NCI-H748 treated with DMSO at 0.1 percent for 48 hours (cell line): ENCODE results near the gene FAM78B.

ENCODE experiments used
- DNase-seq: peaks from one replicate; lab custom pipeline; 2025; lab: John Stamatoyannopoulos, UW

Gene FAM78B, protein sequence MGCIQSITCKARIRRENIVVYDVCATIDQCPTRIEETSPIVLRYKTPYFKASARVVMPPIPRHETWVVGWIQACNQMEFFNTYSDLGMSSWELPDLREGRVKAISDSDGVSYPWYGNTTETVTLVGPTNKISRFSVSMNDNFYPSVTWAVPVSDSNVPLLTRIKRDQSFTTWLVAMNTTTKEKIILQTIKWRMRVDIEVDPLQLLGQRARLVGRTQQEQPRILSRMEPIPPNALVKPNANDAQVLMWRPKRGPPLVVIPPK

DNA sequence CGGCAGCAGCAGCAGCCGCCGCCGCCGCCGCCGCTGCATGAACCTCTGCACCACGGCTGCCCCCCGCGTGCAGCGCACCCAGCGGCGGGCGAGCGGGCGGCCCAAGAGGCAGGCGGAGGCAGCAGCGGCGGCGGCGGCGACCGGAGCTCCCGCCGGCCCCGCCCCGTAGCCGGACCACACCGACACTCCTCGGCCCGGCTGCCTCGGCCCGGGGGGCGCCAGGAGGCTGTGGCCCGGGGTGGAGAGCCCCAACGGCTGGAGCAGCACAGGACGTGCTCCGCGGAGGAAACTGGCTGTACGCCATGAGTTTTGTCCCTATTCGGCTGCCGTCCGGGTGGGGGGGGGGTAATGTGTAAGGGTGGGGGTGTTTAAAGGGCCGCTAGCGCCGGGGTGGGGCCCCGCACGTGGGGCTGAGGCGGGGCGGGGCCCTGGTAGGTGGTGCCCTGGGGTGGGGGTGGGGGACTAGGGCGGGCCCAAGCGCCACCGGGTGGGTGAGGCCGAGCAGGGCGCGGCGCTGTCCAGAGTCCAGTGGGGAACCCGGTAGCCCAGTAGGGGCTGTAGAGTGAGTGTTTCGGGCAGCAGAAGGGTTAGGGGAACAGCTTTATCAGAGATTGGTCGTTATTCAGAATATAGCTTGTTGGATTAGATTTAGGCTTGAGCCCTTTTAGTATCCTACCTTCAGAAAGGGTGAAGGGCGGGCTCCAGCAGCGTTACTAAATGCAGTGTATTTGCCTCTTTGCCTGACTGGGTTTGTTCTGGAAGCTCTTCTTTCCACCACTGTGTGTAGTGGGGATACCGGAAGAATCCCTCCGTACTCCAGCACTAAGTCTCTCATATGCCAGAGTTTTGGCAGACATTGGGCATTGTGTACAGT lies at the start of gene FAM78B:
Gene FAM78B (minus strand): TSS at position 304 of the 874 bp plus-strand sequence. CDS start 753 bp downstream, outside the sequence.
- peak; percentile 50 for DNase-seq

DNA sequence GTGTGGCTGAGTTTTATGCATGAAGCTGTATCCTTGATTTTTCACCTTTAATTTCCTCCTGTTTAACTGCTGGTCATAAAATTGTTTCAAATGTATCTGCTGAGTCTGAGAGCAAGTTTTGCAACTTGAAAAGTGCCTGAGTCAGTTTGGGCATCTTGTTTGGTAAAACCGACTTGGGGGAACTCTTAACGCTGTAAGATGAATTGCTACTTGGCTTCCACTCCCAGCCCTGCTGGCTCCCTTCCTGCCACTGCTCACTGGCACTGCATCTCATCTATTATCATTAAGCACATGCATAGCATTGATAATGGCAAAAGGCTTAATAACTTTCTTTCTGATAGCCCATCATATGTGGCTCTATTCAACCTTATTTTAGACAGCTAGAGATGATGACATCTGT lies 35.7 kb upstream of the FAM78B start:
- DNase-seq: no peak

DNA sequence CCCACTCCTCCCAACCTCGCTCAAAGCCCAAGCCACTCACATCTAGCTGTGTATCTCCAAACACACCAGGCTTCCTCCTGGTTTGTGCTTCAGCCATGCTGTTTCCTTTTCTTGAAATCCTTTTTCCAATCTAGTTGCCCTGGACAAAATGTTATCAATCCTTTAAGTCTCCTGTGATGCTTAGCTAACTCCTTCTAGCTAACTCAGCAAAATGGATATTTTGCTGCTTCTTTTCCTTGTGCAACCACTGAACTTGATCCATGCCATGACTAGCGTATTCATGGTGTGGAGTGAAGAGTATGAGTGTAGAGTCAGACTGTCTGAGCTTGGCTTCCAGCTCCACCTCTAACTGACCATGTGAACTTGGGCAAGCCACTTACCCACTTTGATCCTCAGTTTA lies 33.9 kb upstream of the FAM78B start:
- no peak for DNase-seq

DNA sequence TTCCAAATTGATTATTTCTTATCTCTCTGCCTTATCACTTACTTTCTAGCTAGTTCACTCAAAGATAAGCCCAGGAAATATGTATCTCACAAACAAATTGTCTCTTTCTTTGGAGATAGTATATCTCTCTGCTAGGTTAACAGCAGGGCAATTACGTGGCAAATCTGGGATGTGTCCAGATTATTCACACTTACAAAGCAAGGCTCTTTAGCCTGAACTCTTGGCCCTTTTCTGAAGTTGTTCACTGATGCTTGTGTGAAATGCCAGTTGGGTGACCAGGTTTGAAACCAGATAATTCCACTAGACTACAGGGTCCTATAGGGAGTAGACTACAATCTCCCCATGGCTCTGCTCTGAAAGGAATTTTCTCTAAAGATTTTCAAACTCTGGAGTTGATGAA lies 30.8 kb upstream of the FAM78B start:
- no peak for DNase-seq

DNA sequence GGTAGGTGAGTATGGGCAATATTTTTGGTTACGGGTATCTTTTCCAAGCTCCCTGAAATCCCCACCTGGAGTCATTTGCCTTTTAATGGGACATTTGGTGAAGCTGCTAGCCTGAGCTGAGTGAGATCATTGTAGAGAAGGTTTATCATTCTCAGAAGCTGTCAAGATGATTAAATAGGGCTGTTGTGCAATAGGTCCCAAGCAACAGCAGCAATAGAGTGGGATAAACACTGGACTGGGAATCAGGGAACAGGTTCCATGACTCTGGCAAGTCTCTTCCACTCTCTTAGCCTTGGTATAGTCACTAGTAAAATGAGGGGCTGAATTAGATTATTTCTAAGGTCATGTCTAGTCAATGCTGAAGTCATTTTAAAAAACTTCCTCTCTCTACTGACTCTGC lies 30.3 kb upstream of the FAM78B start:
- no peak for DNase-seq

DNA sequence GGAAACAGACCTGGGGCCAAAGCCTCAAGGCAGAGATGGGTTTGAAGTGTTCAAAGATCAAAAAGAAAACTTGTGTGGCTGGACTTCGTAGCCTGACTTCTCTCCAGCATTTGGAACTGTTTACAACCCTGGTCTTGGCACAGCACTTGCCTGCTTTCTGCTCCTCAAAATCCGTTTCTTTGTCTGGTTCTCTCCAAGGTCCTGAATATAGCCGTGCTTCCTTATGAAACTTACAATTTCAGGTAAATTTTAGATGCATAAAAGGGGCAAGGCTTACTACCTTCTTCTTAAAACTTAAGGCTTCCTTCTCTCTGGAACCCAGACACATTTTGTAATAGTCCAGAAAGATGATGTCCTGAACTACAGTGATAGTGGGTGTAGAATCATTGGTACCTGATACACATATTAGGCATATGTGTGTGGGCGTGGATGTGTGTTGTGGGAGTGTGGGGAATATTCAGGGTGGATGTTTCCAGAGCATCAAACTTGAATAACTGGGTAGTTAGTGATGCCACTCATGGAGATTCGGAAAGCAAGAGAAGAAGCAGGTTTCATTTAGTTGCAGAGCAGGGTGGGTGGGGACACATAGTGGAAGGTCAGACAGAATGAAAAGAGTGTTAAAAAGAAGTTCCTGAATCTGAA lies 26.4 kb upstream of the FAM78B start:
- no peak for DNase-seq

DNA sequence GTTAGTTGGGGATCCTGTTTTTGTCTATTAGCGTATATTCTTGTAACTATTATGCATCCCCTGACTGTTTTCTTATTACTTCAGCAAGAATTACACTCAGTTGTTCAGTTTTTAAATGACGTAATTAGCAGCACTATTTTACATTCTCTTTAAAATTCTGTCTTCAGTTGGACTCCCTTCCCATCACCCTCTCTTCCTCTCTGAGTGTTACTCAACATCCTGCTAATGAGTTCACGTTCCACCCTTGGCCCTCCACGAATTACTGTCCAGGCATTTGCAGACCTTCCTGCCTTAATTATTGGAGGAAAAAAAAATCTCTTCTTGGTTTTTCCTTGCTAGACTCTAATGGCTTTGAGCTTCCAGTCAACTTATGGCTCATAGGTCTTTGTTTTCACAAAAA lies 23.6 kb upstream of the FAM78B start:
- DNase-seq: no peak

DNA sequence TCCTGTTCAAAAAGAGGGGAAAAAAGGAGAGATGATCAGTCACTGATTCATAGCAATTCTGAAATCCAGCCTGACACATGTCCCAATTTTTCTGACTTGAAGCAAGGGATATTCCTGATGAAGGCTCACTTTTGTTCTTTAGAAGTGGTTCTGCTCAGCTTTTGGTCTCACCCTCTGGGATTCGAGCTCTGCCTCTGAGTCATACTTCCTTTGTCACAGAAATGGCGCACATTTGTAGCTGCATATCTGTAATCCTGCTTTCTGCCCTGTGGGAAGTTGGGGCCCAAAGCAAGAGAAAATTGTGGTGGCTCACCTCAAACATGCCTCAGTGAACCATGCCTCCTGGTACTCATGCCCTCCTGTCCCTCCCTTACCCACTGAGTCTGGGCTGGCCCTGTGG lies 22.3 kb upstream of the FAM78B start:
- DNase-seq: no peak

DNA sequence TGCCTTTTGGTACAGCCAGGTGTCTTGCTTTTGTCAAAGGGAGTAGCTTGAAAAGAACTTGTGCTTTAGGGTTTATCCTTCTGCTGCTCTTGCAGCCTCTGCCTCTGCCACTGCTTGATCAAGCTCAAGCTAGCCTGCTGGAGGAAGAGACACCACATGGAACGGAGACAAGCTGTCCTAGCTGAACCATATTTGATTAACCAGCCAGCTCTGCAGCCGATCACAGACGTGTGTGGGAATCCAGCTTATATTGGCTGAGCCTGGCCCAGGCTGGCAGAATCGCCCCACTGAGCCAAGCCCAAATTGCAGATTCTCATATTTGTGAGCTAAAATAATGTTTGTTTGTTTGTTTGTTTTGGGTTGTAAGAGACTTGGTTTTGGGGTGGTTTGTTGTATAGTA lies 18.7 kb upstream of the FAM78B start:
- no peak for DNase-seq

DNA sequence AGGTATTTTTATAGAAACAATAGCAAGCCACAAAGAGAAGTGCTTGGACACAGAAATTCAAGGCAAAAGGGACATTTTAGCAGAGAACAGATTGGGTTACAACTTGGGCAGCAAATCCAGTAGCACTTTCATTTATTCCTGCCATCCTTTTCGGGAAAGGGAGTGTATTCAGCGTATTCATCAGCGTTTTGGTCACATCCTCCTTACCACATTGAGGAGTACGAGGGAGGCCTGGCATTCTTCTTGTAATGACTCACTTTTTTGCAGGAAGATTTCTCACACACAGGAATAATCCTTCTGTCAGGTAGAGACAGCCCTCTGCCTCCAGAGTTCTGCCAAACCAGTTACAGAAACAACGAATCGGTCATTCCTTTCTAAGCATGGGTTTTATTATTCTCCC lies 18.1 kb upstream of the FAM78B start:
- no peak for DNase-seq

DNA sequence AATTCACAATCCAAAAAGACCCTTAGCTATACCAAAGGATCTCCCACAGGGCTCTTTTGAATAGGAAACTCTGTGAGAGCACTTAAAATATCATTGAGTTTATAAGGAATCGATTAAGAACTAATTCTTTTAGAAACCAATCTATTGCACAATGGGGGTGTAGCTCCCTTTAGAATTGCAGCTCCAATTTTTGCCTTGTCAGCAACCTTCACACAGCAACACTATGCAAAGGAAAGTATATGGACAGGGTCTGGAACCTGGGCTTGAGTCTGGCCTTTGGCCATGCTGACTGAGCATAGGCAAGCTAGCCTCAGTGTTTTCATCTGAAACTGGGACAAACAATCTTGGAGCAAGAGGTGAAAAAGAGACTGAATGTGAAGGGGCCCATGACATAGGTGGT lies 17.2 kb upstream of the FAM78B start:
- no peak for DNase-seq

DNA sequence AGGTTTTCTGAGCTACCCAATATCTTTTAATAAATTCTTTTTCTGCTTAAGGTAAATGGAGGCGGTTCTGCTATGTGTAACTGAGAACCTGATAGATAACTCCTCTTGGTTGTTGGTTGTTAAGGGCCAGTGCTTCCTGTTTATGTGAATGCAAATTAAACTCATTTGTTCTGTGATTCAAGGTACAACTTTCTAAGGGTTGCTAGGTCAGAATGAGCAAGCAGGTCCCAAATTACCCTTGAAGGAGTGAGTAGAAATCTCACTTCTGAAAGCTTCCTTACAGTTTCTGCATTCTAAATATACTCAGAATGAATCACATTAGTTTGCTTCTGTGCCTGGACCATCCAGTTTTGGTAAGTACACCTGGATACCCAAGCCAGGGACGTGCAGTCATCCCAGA lies 15.5 kb upstream of the FAM78B start:
- no peak for DNase-seq

DNA sequence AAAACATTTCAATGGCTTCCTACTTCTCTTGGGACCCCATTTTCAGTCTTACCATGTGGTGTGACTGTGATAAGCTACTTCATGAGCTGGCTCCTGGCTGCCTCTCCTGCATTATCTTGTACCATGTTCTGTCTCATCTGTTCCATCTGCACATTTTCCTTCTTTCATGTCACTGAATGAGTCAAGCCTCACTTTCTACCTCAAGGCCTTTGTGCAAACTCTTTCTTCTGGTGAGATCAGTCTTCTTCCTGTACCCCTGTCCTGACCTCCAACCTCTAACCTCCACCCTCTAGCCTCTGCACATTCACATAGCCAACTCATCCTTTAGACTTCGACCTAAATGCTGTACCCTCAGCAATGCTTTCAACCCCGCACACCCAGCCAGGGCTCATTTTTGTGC lies 9.6 kb upstream of the FAM78B start:
- DNase-seq: no peak

DNA sequence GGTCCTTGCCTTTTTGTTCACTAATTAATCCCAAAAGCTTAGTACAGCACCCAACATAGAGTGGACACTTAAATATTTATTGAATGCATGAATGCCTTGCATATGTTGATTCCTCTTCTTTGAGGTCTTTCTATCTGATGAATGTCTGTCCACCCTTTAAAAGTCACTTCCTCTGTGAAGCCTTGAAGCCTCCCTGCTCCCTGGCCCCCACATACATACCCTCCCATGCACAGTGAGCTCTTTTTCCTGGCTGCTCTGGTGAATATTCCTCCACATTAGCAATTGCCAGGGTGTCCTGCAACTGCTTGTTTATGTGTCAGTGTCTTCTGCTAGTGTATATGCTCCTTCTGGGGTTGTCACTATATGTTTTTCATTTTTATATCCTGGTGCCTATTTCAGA lies 8.2 kb upstream of the FAM78B start:
- DNase-seq: no peak

DNA sequence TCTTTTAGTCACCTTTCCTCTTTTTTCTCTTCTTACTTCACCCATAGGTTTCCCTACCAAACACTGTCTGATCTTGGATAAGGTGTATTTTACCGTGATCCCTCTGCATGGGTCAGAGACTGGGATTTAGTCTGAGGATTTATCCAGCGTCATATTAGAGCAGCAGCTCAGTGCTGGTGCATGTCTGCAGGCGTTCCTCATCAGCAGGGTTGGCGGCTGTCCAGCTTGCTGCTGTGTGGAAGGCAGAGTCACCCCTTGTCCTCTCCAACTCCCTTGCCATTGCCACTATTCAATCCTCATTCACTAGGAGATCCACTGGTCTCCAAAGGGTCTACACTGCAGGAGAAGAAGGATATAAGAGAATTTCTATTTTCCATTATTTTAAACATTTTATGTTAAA lies 7.3 kb upstream of the FAM78B start:
- DNase-seq: no peak

DNA sequence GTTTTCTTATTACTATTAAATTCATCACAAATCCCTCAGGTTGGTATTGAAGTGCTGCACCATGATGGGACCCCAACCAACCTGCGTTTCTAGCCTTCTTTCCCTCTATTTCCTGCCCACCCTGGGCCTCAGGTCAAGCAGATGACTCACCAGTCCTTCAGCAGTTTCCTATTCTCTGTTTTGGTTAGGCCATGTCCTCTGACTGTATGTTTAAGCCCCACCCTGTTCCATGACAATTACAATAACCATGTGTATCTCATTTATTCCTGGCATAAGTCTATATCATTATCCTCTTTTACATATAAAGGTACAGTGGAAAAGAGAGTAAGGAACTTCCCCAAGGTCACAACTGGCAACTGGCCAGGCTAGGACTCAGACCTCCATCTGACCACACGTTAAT lies 5.3 kb upstream of the FAM78B start:
- no peak for DNase-seq

DNA sequence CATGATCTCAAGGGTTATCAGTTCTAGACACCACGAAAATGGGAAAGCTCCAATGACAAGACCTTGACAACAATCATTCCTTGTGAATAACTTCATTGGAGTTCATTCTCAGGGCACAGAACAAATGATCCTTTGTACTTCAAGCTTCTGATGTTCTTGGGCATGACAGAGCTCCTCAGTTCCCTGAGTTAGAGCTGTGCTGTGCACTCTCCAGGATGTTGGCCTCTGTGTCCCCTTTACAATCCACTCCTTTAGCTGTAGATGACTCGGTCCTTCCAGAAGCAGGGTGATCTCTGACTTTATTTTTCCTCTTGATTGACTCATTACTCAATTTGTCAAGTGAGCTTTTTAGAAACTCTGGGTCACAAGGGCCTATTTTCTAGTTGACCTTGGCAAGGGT lies 3.9 kb upstream of the FAM78B start:
- DNase-seq: no peak

DNA sequence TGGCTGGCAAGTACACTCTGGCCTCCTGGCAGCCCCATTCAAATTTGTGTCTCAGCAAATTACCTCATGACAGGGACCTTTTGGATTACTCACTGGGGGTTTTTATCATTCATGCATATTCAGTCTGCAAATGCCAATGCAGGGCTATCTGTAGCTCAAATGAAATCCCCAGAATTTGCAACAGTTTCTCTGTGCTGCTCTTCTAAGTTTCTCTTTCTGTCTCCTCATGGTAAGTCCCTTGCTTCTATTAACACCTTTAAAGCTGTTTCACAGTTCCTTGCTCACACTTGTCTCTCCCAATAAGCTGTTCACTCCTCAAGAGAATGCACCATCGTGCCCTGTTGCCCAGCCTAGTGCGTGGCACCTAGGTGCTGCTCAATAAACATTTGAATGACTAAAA lies 3.3 kb upstream of the FAM78B start:
- no peak for DNase-seq

DNA sequence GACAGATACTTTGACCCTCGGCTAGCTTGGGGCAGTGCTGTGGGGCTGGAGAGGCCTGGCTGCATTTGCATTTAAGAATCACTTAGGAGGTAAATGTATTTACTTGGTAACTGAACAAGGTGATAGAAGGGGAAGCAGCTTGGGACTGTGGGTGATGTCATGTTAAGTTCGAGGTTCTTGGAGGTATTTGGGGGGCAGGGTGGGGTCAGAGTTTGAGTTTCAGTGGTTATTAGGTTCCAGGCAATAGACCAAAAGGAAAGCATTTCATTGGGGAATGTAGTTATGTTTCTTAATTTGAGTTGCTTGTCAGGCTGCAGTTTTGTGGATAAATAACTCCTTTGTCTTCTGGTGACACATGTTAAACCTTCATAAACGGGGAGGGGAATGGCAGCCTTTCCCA lies 2.4 kb upstream of the FAM78B start:
- no peak for DNase-seq

DNA sequence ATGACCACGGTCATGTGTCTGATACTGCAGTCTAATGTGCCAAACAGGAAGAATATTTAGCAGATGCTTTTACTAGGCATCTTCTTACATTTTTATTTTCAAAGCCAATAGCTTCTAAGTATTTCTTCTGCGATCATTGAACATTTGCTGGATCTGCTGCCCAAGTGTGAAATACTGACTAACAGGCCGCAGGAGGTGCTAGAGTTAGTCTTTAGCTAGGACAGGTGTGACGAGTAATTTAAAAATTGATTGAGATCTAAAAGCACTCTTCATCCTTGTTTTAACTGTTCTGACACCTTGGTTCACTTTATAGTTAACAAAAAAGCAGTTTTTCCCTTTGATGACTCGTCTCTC lies 748 bp upstream of the FAM78B start:
- no peak for DNase-seq

DNA sequence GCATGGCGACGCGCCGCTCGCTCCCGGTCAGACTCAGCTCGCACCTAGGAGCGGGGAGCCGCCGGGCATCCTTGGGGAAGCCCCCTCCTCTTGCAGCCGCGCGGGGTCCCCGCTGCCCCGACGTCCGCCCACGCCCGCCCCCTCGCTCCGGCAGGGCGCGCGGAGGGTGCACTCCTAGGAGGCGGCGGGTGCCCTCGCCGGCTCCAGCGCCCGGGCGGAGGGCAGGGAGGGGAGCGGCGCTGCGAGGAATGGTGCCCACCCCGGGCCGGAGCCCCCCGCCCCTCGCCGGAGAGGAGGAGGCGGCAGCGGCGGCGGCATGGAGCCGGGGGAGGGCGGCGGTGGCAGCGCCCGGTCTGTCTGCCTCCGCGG lies 488 bp downstream of the FAM78B start:
- DNase-seq: no peak

DNA sequence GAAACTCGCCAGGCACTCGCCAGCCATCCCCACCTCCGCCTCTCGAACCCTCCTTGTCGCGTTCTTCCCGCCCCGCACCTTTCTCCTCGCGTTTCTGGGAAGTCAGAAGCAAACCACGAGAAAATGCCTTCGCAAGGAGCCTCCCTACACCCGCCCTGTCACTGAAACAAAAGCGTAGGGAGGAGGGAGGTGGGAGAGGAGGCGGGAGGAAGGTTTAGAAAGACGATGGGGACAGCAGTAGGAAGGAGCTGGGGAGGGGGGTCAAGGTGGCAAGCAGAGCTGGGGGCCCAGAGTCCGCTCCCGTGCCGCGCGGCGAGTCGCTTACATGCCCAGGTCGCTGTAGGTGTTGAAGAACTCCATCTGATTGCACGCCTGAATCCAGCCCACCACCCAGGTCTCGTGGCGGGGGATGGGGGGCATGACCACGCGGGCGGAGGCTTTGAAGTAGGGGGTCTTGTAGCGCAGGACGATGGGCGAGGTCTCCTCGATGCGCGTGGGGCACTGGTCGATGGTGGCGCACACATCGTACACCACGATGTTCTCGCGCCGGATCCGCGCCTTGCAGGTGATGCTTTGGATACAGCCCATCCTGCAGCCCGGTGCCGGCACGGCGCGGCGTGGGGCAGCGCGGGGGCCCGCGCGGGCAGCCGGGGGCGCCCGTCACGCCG lies 1.0 kb downstream of the FAM78B start:
- no peak for DNase-seq
